ENCODE results near the gene UNC93A.
"Not testable (repeated sequence)": the region's sequence is repeated elsewhere in the genome, so short reads cannot be mapped to it uniquely, and the experiment has no call there.

UNC93A gene

GRCh38 chr6:167294651-167295494 is 3.8 kb downstream of the UNC93A start:
- DNase-seq = no peak

DNA sequence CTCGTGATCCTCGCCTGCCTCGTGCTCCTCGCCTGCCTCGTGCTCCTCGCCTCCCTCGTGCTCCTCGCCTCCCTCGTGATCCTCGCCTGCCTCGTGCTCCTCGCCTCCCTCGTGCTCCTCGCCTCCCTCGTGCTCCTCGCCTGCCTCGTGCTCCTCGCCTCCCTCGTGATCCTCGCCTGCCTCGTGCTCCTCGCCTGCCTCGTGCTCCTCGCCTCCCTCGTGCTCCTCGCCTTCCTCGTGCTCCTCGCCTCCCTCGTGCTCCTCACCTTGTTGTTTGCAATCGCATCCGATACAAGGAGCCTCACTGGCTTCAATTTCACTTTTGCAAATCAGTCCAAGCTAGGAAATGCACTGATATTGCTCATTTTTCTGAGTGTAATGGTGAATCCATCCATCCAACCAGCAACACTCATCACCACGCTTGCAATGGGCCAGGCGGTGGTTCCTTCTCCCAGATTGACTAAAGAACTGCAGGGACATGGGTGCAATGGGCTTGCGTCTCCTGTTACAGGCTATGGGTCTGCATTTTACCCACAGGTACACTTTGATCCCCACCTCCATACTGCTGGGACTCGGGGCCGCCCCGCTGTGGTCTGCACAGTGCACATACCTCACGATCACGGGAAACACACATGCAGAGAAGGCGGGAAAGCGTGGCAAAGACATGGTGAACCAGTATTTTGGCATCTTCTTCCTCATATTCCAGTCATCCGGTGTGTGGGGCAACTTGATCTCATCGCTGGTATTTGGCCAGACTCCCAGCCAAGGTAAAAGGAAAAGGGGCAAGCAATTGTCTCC is 4.6 kb downstream of the UNC93A start:
- DNase-seq = no peak

GRCh38 chr6:167296293-167296690 is 5.2 kb downstream of the UNC93A start:
- DNase-seq = no peak

GRCh38 chr6:167296902-167297301 is 5.8 kb downstream of the UNC93A start:
- no peak for DNase-seq

- DNase-seq = no peak
These were observed 7.0 kb downstream of the UNC93A start for GRCh38 chr6:167298127-167298526.

- DNase-seq = no peak
These were observed 8.7 kb downstream of the UNC93A start for GRCh38 chr6:167299641-167300308.

- DNase-seq = no peak
These were observed 10.0 kb downstream of the UNC93A start for GRCh38 chr6:167300902-167301777.

DNA sequence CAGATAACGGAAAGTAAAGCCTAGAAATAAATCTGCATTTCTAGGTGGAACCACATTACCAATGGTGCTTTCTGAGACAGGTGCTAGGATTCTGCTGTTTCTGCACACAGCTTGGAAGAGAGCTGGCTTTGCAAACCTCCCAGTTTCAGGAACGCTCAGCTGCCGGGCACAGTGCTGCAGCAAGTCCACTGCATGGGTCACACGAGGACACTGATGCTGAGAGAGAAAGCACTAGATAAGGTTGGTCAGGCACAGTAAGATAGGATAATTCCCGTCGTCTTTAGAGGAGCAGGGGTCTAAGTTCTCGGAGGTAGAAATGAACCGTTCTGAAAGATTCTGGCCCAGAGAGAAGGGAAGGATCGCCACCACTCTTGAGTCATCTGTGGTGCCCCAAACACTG is 11.0 kb downstream of the UNC93A start:
- DNase-seq = no peak

- no peak for DNase-seq
These were observed 11.7 kb downstream of the UNC93A start for GRCh38 chr6:167302796-167303195.

- no peak for DNase-seq
These were observed 12.8 kb downstream of the UNC93A start for GRCh38 chr6:167303675-167304625.

DNA sequence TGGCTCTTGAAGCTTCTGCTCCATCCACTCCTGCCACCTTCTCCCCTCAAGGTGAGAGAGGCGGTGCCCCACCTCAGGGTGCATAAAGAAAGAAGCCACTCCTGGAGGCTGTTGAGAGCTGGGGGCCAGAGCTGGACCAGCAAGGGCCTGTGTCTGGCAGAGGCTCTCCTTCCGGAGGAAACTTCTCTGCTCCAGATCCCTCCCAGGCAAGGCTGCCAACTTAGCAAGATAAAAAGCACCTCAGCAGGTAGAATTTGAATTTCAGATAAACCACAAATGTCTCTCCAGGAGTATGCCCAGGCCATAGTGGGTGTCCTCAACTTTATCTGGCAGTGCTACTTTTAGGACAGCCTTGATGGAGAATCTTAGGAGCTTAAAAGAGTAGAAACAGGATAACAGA is 13.8 kb downstream of the UNC93A start:
- no peak for DNase-seq

GRCh38 chr6:167305796-167306195 is 14.7 kb downstream of the UNC93A start:
- DNase-seq = no peak

DNA sequence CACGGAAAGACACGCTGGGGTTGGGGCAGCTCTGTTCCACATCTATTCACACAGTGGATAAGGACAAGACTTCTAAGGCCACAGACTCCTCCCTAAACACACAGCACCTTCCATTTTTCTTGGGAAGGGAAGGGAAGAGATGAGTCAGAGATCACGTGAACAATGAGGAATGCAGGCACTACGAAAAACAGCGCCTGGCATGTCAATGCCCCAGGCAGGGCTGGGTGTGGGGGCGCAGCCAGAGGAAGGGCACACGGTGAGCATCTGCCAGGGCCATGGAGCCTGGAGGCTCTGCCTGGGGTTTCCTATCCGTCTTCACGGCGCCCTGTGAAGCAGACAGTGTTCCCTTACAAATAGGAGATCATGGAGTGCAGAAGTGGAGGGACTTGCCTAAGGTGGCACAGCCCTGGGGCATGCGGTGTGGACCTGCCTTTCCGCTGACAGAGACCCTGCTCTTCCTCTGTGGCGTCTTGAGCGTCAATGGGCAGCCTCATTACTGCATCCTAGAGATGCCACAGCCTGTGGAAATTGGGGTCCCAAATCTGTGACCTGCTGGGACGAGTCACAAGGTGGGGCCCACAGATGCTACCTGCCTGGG is 15.4 kb downstream of the UNC93A start:
- DNase-seq = no peak

DNA sequence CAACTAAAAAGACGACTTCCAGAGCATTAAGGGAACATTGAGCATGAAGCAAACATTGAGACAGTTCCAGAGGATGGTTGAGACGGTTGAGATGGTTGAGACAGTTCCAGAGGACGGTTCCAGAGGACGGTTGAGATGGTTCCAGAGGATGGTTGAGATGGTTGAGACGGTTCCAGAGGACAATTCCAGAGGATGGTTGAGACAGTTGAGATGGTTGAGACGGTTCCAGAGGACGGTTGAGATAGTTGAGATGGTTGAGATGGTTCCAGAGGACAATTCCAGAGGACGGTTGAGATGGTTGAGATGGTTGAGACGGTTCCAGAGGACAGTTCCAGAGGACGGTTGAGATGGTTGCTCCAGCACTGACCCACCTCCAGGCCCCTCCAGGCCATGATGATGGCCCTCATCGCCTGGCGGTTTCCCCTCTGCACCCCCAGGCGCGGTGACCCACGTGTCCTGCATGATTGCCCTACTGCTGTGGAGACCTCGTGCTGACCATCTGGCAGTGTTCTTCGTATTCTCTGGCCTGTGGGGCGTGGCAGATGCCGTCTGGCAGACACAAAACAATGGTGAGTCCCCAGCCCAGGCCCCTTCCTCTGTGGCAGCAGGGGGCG is 16.3 kb downstream of the UNC93A start:
- DNase-seq = no peak

DNA sequence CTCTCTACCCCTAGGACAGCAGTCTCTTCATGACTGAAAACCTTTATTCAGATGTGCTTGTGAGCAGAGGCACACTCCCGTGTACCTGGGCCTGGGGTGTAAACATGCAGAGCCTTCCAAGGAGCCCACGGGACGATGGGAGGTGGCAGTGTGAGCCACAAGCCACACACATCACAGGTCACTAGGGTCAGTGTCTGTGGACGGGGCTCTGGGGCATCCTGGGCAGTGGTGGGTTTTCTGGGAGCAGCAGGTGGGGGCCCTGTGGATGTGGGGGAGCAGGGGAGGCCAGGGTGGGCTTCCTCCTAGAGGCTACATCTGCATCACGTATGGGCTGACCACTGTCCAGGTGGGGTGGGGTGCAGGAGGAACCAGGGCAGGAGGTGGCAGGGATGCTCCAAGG is 17.1 kb downstream of the UNC93A start:
- DNase-seq = no peak

DNA sequence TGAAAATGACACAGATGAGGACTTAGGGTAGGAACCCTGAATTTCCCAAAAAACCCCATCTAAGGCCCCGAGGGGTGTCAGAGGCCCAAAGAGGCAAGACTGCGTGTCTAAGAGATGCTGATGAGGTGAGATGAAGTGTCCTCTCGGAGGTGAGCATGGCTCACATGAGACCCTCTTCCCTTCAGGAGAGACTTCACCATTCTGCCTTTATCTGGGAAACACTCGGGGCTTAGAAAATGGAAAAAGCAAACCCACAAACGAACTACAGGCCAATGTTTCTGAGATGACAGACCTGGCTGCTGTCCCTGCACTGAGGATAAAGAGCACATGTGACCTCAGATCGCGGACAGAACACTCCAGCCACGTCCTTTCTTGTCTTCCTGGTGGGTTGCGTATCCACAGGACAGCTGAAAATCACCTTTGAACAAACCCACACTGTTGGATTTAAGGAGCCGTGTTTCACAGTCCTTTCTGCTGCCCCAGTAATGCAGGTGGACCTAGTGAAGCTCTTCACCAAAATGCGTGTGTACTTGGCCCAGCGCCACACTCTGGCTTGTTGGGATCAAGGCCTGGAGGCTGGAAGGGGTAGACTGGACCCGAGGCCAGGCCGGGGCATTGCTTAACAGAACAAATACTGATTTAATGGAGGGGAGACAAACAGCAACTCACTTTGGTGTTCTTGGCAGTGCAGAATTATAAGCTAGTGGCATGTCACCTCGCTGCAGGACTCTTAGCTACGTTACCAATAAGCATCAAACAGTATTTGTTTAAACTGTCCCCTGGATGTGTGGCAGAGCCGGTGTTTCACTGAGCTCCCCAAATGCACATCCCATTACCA is 18.5 kb downstream of the UNC93A start:
- DNase-seq = not testable (repeated sequence)

GRCh38 chr6:167311286-167311685 is 20.2 kb downstream of the UNC93A start:
- DNase-seq = no peak

- DNase-seq = not testable (repeated sequence)
These were observed 20.6 kb downstream of the UNC93A start for GRCh38 chr6:167311691-167312090.

DNA sequence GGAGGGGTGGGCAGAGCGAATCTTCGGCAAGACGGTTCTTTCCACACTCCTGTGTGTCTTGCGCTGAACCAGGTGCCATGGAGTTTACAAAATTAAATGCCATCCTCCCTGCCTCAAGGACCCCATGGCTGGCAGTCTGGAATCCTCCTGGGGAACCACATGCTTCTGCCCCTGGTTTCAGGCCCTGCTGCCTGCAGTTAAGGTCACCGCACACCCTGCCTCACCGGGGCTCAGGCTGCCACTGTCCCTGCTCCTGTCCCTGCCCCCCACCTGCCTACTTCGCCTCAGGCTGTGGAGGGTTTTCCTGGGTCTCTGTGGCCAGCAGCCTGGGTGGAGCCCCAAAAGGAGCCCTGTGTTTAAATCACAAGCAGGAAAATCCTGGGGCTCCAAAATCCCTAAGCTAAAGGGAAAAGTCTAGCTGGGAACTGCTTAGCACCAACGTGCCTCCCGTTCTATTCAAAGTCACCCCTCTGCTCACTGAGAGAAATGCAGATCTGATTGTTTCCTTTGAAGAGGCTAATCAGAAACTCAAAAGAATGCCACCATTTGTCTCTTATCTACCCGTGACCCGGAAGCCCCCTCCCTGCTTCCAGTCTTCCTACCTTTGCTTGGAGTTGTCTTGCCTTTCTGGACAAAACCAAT is 23.2 kb downstream of the UNC93A start:
- DNase-seq = no peak
